PFSK-1 (cell line): ENCODE measurements around the gene RPTN.

Experiments
- REST ChIP-seq, 2 experiments: IDR thresholded peaks; 2 replicates each; pipeline versions ENCODE4 v1.6.1 to v1.8.0; 2011 to 2012; ENCODE audit warnings: low read depth in 2 of 2, low read length in 2 of 2, control low read depth in 1 of 2, inconsistent platforms in 1 of 2, mild to moderate bottlenecking in 1 of 2, moderate library complexity in 1 of 2; ENCODE audit not compliant: insufficient read depth in 1 of 2
- TAF1 ChIP-seq: IDR thresholded peaks from 2 replicates; pipeline ENCODE4 v1.6.1; 2012; ENCODE audit warnings: low read length, control low read depth, borderline replicate concordance; ENCODE audit not compliant: insufficient read depth

GRCh38 chr1:152137215-152137614 lies 21.8 kb downstream of the RPTN start:
- TF ChIP-seq REST (IDR thresholded peaks at IDR 0.05; ENCODE audit: insufficient read depth in 1 of 2, low read depth in 2 of 2, low read length in 2 of 2): no peak
- no peak for TF ChIP-seq TAF1
